ENCODE measurements around the gene P4HA3.

P4HA3 gene

DNA sequence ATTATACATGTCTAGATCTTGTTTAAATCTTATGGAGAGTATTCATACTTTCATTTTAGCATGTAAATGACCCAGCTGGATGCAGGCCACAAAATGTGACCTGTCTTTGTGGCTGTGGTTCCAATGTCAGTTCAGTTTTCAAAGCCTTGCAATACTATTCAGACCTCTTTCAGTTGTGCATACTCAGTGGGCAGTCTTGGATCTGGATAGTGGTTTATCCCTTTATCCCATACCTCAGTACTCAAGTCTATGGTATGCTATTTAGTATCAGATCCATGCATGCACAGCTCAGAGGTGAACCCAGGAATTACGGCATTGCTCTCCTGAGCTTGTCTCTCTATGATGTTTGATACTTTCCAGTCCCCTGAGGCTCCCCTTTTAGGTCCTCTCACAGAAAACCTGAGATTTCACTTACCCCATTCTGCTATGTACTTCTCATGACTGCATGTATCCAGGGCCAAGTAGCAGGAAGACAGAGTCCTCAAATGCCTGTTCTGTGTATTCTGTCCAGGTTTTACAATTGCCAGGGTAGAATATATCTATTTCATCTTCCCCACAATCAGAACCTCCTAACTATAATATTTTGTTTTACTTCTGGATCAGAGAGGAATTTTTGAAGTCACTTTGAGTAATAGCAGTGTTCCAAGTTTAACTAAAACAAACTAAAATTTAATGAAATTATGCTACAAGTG is 6.9 kb upstream of the P4HA3 start:
- no peak for DNase-seq (ENCODE audit: low read depth, low spot score)

- no peak for DNase-seq (ENCODE audit: low read depth, low spot score)
These were observed 5.5 kb upstream of the P4HA3 start for GRCh38 chr11:74316772-74317505.

DNA sequence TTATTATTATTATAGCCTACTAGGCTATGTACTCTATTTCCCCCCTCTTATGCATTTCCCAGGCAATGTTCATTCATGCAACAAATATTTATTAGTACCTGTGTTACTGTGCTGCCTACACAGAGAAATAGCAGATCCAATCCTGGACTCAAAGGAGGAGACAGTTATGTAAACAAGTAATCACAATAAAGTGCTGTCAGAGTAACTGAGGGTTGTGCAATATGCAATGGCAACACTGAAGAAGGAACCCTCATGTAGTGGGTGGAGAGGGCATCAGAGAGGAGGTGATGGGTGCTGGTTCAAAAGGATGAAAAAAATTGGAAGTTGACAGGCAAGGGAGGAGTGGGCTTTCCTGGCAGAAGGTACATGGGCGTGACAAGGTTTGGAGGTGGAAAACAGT is 886 bp upstream of the P4HA3 start:
- no peak for DNase-seq (ENCODE audit: low read depth, low spot score)

- no peak for DNase-seq (ENCODE audit: low read depth, low spot score)
These were observed 583 bp downstream of the P4HA3 start for GRCh38 chr11:74310857-74311256.

GRCh38 chr11:74307434-74307833 is 4.0 kb downstream of the P4HA3 start:
- no peak for DNase-seq (ENCODE audit: low read depth, low spot score)

- no peak for DNase-seq (ENCODE audit: low read depth, low spot score)
These were observed 4.8 kb downstream of the P4HA3 start for GRCh38 chr11:74306435-74307175.

- DNase-seq (ENCODE audit: low read depth, low spot score): no peak
These were observed 12.4 kb downstream of the P4HA3 start for GRCh38 chr11:74299015-74299414.

DNA sequence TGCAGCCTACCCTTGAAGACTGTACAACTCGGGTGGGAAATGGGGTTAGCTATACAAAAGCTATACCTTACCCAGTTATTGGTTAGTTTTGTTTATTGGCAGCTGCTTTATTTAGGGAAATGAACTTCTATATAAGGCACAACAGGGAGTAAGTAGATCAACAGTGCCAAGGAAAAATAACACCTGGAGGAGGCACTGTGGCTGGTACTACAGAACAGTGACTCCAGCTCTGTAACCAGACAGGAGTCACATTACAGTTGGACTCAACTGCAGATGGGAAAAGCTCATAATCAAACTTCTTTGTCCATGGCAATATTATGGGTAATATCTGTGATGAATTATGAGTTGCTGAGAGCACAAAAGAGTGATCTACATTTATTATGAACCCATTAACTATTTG is 14.0 kb downstream of the P4HA3 start:
- DNase-seq (ENCODE audit: low read depth, low spot score): no peak

DNA sequence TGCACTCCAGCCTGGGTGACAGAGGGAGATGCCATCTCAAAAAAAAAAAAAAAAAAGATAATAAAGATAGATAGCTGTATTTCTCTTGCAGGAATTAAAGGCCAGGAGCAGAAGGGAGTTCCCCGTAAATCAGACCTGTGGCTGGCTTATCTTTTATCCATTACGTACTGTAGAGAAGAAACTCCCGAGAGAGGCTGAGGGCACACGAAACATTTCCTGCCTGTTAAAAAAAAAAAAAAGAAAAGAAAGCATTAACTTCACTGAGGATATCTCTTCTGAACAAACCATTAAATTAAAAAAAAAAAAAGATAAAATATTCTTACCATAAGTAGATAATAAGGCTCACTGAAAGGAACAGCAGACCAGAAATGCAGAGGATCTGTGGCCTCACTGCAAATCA is 22.5 kb downstream of the P4HA3 start:
- DNase-seq (ENCODE audit: low read depth, low spot score): no peak

DNA sequence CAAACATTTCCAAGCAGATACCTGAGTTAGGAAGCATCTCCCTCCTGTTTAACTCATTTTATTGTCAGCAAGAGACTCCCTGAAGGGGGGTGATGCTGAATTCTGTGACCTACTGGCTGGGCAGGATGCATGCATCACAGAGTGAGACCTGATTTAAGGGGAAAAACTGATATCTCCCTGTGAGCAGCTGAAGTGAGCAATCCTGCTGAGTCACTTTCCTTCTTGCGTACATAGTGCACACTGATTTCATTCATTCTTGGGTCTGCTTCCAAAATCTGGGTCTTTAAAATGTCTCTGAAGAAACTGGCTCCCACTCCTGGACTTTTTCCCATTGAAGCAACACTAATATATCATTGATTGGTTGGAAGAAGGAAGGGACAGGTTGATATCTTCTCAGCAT is 23.3 kb downstream of the P4HA3 start:
- DNase-seq (ENCODE audit: low read depth, low spot score): peak; percentile 27

- no peak for DNase-seq (ENCODE audit: low read depth, low spot score)
These were observed 27.0 kb downstream of the P4HA3 start for GRCh38 chr11:74284466-74284865.

DNA sequence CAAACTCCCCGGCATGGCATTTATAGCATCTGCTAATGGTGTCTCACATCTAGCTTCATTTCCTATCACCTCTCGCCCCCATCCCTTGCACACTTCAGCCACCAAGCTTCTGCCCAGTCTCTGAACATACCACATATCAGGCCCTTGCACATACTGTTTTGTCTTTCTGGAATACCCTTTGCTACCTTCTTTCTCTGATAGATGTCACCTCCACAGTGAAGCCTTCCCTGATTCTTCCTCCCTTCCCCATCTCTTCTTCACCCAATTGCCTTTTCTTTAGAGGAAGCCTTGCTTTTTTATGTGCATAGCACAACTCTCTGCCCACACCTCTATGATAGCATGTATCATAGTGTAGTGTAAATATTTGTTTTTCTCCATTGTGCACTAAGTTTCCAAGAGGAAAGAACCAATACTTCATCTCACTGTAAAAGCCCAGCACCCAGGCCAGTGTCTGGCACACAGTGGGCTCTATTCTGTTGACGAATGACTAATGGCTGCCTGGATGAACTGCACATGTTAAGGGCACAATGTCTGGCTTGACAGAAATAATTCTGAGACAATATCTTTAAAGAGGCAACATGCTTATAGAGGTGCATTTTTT is 27.8 kb downstream of the P4HA3 start:
- DNase-seq (ENCODE audit: low read depth, low spot score): no peak

GRCh38 chr11:74282914-74283371 is 28.5 kb downstream of the P4HA3 start:
- no peak for DNase-seq (ENCODE audit: low read depth, low spot score)

- DNase-seq (ENCODE audit: low read depth, low spot score): no peak
These were observed 29.0 kb downstream of the P4HA3 start for GRCh38 chr11:74282421-74282820.

DNA sequence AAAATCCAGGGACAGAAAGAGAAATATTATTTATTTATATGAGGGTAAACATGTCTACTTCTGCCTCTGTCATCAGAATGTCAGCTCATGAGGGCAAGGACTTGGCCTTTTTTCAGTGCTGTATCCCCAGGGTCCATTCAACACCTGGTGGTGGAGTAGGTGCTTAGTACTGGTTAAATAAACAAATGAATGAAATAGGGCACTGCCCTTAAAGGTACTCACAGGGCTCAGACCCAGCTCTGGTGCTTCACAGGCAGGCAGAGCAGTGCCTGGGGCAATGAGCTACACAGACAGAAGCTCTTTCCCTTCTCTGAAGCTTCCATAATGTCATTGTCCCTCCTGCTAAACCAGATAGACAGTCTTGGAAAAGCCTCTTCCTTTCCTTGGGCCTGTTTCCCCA is 30.9 kb downstream of the P4HA3 start:
- no peak for DNase-seq (ENCODE audit: low read depth, low spot score)

DNA sequence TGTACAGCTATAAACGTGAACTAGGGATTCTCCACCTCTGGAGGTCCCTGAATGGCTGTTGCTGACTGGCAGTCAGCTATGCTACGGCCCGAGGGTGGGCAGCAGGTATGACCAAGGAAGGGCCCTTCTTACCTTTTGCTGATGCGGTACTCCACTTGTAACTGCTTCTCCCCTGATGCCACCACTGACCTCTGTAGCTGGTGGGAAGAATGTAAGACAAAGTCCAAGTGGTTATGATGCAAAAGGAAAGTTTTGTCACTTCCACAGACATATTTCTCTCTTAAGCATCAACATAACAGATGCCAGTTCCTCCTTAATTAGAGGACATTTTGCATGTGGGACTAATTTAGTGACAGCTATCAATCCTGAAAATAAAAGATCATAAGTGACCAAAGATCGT is 32.2 kb downstream of the P4HA3 start:
- no peak for DNase-seq (ENCODE audit: low read depth, low spot score)

GRCh38 chr11:74278721-74279161 is 32.7 kb downstream of the P4HA3 start:
- peak; percentile 68 for DNase-seq (ENCODE audit: low read depth, low spot score)

DNA sequence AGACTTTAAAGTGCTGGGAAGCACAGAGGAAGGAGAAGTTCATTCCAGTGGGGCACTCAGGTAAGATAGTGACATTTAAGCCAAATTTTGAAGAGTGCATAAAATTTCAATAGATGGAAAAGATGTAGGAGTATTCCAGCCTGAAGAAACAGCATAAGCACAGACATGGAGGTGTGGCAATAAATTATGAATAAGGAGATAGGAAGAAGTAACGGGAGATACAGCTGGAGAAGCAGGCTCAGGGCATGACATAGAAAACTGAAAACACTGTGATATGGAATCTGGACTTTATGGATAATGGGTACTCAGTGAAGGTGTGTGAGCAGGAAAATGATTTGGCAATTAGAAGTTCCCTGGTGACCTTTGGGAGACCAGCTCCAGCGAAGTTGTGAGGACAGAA is 33.3 kb downstream of the P4HA3 start:
- DNase-seq (ENCODE audit: low read depth, low spot score): no peak

- DNase-seq (ENCODE audit: low read depth, low spot score): no peak
These were observed 34.9 kb downstream of the P4HA3 start for GRCh38 chr11:74276581-74276980.

- DNase-seq (ENCODE audit: low read depth, low spot score): no peak
These were observed 39.2 kb downstream of the P4HA3 start for GRCh38 chr11:74272276-74272675.

GRCh38 chr11:74269161-74269811 is 42.2 kb downstream of the P4HA3 start:
- DNase-seq (ENCODE audit: low read depth, low spot score): no peak

GRCh38 chr11:74268456-74268855 is 43.0 kb downstream of the P4HA3 start:
- no peak for DNase-seq (ENCODE audit: low read depth, low spot score)
